Adrenal gland (tissue), 12 donors: ENCODE measurements around the gene RBBP5. TPM values are rescaled to one million over a fixed set of nuclear protein-coding genes. Genes with fewer than 3 reads are reported as not detected.

Source experiments
- DNase-seq, 7 donors: peaks; one replicate each; pipeline ENCODE4 v3.0.0-alpha.2; 2019 to 2020
- H3K27ac ChIP-seq, 5 donors: fragments of 200-600 bp; sonication (generic) in 4 of 5; 1 replicate in 3 of 5; 2 replicates in 2 of 5; pipeline versions ENCODE4 v1.5.1 to v1.8.0; 2016 to 2020; ENCODE audit warnings: mild to moderate bottlenecking in 1 of 5
- H3K27me3 ChIP-seq: fragments of 200-600 bp; 2 replicates; pipeline ENCODE4 v1.8.0; 2021
- H3K36me3 ChIP-seq, 2 donors: fragments of 200-600 bp; replicated peaks in 1 of 2; 1 replicate in 1 of 2; 2 replicates in 1 of 2; pipeline versions ENCODE4 v1.5.1 to v1.8.0; 2018 to 2022
- H3K4me1 ChIP-seq, 2 donors: fragments of 200-600 bp; replicated peaks in 1 of 2; 1 replicate in 1 of 2; 2 replicates in 1 of 2; pipeline versions ENCODE4 v1.5.1 to v1.8.0; 2018 to 2021
- H3K4me3 ChIP-seq, 4 donors: fragments of 200-600 bp; sonication (generic) in 3 of 4; one replicate each; pipeline ENCODE4 v1.5.1; 2016 to 2018
- H3K9me3 ChIP-seq, 3 donors: fragments of 200-600 bp; sonication (generic) in 1 of 3; replicated peaks in 1 of 3; 1 replicate in 2 of 3; 2 replicates in 1 of 3; pipeline versions ENCODE4 v1.5.1 to v1.8.0; 2016 to 2021
- POLR2A ChIP-seq, 2 donors: fragments of 450-650 bp; IDR thresholded peaks; one replicate each; pipeline ENCODE4 v1.6.1; 2017; ENCODE audit warnings: antibody characterized with exemption in 2 of 2, mild to moderate bottlenecking in 2 of 2, moderate library complexity in 1 of 2
- WGBS, 4 donors: extraction: QIAGEN DNeasy Blood & Tissue Kit in 2 of 4; methylation state at CpG; one replicate each; pipeline versions ENCODE4 v1.1.5 to v1.1.7; 2013 to 2017; 5-methylcytosine and 5-hydroxymethylcytosine counted together
- intact Hi-C, 2 donors: fragments of 100-400 bp; cut with DNase I; formaldehyde crosslinking; loops; one replicate each; pipeline versions ENCODE4 v1.14.1 to v1.15.0; 2022 to 2023
- polyA plus RNA-seq, 3 donors: library from polyadenylated mRNA; stranded (reverse); fragments of 200-250 nt in 2 of 3; fragments of 350-450 nt in 1 of 3; fragmentation: Illumina TruSeq in 1 of 3; extraction: RNeasy Lipid Tissue Mini Kit (QIAGEN cat#74804) in 1 of 3; gene quantifications; one replicate each; pipeline ENCODE4 v1.2.3, GENCODE V29; 2013 to 2014
- total RNA-seq, 9 donors: library from RNA; depleted of rRNA in 4 of 9; stranded (reverse); fragments of >200 nt in 4 of 9; fragments of 120-200 nt in 1 of 9; fragmentation: NEBNext Ultra II Directional in 1 of 9; extraction: Animal tissue kit (Norgen Biotek cat#: 25700) in 1 of 9; gene quantifications; one replicate each; pipeline versions ENCODE4 v1.1.0 to v1.2.4, GENCODE V29; 2013 to 2023
- TF ChIP-seq, protein P1 (sequence below), 6 experiments: fragments of 450-650 bp in 4 of 6; fragments of 200-600 bp in 2 of 6; sonication (generic) in 1 of 6; IDR thresholded peaks; 1 replicate in 5 of 6; 2 replicates in 1 of 6; pipeline versions ENCODE4 v1.5.1 to v1.8.0; 2016 to 2021; ENCODE audit warnings: antibody characterized with exemption in 6 of 6, mild to moderate bottlenecking in 2 of 6, moderate library complexity in 1 of 6
- donor health status: healthy with polysubstance abuse.
- donor health status: Bipolar disorder and iron deficiency.
- donor health status: DM: yes; HTN: yes; CAD: no.
- donor health status: DM: no; HTN: no; CAD: no.
- donor health status: DM: no; HTN: no; CAD: no.
- donor health status: DM: yes; HTN: yes; CAD: no.

Gene RBBP5
- total and polyA plus RNA-seq, 12 donors = 4.7 to 26.0 (median 18.3) TPM

- TF ChIP-seq, protein P1, sequence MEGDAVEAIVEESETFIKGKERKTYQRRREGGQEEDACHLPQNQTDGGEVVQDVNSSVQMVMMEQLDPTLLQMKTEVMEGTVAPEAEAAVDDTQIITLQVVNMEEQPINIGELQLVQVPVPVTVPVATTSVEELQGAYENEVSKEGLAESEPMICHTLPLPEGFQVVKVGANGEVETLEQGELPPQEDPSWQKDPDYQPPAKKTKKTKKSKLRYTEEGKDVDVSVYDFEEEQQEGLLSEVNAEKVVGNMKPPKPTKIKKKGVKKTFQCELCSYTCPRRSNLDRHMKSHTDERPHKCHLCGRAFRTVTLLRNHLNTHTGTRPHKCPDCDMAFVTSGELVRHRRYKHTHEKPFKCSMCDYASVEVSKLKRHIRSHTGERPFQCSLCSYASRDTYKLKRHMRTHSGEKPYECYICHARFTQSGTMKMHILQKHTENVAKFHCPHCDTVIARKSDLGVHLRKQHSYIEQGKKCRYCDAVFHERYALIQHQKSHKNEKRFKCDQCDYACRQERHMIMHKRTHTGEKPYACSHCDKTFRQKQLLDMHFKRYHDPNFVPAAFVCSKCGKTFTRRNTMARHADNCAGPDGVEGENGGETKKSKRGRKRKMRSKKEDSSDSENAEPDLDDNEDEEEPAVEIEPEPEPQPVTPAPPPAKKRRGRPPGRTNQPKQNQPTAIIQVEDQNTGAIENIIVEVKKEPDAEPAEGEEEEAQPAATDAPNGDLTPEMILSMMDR (IDR thresholded peaks at IDR 0.05) = no peak
- TF ChIP-seq POLR2A (IDR thresholded peaks at IDR 0.05) = no peak
- no peak overlapping the region for H3K27ac ChIP-seq
- H3K4me1 ChIP-seq = no peaks in the 10 kb centered on the region
- H3K9me3 ChIP-seq = no peaks in the 10 kb centered on the region
- H3K27me3 ChIP-seq = no peaks in the 10 kb centered on the region
- WGBS, 4 donors = 62 to 92% (median 87%) methylated on average over 4 of the region's 4 CpGs
- no peak for DNase-seq
- no peaks in the 10 kb centered on the region for H3K36me3 ChIP-seq
- intact Hi-C loops = no loop called here
- H3K4me3 ChIP-seq = no peak overlapping the region
These were observed 53.8 kb downstream of the RBBP5 start for GRCh38 chr1:205068001-205068400.

DNA sequence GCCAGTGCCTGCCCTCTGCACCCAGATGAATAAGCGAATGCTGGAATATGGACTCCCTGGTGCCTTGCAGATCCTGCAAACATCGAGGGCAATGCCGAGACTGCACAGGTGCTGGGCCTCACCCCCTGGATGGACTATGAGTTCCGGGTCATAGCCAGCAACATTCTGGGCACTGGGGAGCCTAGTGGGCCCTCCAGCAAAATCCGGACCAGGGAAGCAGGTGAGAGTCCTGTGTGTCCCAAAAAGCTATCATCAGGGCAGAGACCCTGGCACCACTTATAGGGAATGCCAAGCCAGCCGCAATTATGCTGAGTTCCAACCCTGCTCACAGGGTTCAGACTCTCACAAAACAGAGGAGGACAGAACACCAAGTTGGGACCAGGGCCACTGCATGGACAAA lies 54.7 kb downstream of the RBBP5 start:
- intact Hi-C loops = no loop called here
- WGBS, 4 donors = 75 to 95% (median 91%) methylated on average over 6 of the region's 6 CpGs
- no peak for DNase-seq

DNA sequence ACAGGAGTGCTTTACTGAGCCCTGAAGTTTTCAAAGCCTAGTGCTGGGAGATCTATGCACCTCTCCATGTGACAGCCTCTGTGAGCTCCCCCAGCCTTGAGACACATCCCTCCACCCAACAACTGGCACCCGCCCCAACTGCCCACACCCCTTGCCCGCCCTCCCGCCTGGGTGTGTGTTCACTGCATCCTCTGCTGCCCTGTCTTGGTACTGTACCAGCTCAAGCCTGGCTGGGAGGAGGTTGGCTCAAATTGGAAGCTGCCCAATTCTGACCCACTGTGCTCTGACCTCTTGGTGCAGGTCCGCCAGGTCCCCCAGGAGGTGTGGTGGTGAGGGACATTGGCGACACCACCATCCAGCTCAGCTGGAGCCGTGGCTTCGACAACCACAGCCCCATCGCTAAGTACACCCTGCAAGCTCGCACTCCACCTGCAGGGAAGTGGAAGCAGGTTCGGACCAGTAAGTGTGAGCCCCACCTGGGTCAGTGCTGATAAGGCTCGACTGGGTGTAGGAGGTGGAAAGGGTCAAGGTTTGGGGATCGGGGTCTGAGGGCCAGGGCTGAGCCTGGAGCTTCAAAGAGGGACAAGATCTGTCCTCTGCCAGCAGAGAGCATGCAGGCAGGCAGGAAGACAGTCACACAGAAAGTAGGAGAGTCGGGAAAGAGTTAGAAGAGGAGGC lies 55.5 kb downstream of the RBBP5 start:
- H3K36me3 ChIP-seq = no peaks in the 10 kb centered on the region
- H3K4me1 ChIP-seq = no peaks in the 10 kb centered on the region
- TF ChIP-seq POLR2A (IDR thresholded peaks at IDR 0.05) = no peak
- TF ChIP-seq, protein P1 (IDR thresholded peaks at IDR 0.05) = peak in 2 of 6 experiments; percentile 11 to 29
- no peaks in the 10 kb centered on the region for H3K27me3 ChIP-seq
- H3K27ac ChIP-seq = no peak overlapping the region
- H3K4me3 ChIP-seq = no peak overlapping the region
- H3K9me3 ChIP-seq = no peaks in the 10 kb centered on the region
- intact Hi-C loops = no loop called here
- WGBS, 4 donors = 51 to 72% (median 61%) methylated on average over 9 to 13 of the region's 13 CpGs
- DNase-seq = peak in 2 of 7 donors; percentile 57 to 63

More for the DNA sequence above, 54.7 kb downstream of the RBBP5 start:
- TF ChIP-seq POLR2A (IDR thresholded peaks at IDR 0.05) = no peak
- TF ChIP-seq, protein P1 (IDR thresholded peaks at IDR 0.05) = no peak
- no peaks in the 10 kb centered on the region for H3K4me1 ChIP-seq
- H3K9me3 ChIP-seq = no peaks in the 10 kb centered on the region
- no peak overlapping the region for H3K4me3 ChIP-seq
- H3K36me3 ChIP-seq = no peaks in the 10 kb centered on the region
- H3K27me3 ChIP-seq = no peaks in the 10 kb centered on the region
- no peak overlapping the region for H3K27ac ChIP-seq

GRCh38 chr1:205065666-205066065 lies 56.1 kb downstream of the RBBP5 start:
- no peaks in the 10 kb centered on the region for H3K36me3 ChIP-seq
- no peak overlapping the region for H3K4me3 ChIP-seq
- H3K4me1 ChIP-seq = no peaks in the 10 kb centered on the region
- intact Hi-C loops = no loop called here
- no peak for DNase-seq
- no peak overlapping the region for H3K27ac ChIP-seq
- no peaks in the 10 kb centered on the region for H3K9me3 ChIP-seq
- WGBS, 4 donors = 79 to 91% (median 84%) methylated on average over 6 to 14 of the region's 14 CpGs
- TF ChIP-seq POLR2A (IDR thresholded peaks at IDR 0.05) = no peak
- TF ChIP-seq, protein P1 (IDR thresholded peaks at IDR 0.05) = no peak
- no peaks in the 10 kb centered on the region for H3K27me3 ChIP-seq
